ENCODE measurements around the gene CST3. TPM values are rescaled to one million over a fixed set of nuclear protein-coding genes. Genes with fewer than 3 reads are reported as not detected.
A peak's percentile ranks its signal among the peaks of the same experiment; 100 is the strongest.

The CST3 gene
- total RNA-seq, 2 donors from 2014 or later, result 131 to 177 TPM

DNA sequence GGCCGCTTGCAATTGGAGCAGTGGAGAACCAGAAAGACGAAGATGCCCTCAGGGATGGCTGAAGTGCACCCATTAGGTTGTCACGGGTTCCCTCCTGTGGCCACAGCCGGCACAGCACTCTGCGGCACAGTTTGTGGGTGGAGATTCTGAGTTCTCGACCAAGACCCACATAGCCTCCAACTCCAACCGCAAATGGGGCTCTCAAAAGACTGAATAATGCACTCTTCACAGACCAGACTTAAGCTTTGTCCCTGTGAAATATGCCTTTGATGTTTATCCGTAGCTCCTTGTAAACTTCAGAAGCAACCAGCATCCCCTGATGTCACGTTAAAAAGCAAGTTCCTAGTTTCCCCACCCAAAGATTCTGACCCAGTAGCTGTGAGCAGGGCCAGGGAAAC lies 31.1 kb downstream of the CST3 start:
- no peaks in the 10 kb centered on the region for H3K27me3 ChIP-seq (ENCODE audit: control insufficient read depth, insufficient read depth, low read length, poor library complexity, severe bottlenecking)
- Mint-ChIP-seq H3K27ac (no peak overlapping the region), H3K4me3 (no peak overlapping the region), H3K27me3 (ENCODE audit: insufficient read depth) (peaks cover 3% of the 10 kb centered on the region), H3K36me3 (ENCODE audit: low read depth) (no peaks in the 10 kb centered on the region), H3K4me1 (peaks cover 3% of the 10 kb centered on the region), H3K9me3 (no peaks in the 10 kb centered on the region)
- no peak overlapping the region for H3K9ac ChIP-seq (ENCODE audit: extremely low read depth, low read length, poor library complexity, severe bottlenecking)
- TF ChIP-seq, protein P1, sequence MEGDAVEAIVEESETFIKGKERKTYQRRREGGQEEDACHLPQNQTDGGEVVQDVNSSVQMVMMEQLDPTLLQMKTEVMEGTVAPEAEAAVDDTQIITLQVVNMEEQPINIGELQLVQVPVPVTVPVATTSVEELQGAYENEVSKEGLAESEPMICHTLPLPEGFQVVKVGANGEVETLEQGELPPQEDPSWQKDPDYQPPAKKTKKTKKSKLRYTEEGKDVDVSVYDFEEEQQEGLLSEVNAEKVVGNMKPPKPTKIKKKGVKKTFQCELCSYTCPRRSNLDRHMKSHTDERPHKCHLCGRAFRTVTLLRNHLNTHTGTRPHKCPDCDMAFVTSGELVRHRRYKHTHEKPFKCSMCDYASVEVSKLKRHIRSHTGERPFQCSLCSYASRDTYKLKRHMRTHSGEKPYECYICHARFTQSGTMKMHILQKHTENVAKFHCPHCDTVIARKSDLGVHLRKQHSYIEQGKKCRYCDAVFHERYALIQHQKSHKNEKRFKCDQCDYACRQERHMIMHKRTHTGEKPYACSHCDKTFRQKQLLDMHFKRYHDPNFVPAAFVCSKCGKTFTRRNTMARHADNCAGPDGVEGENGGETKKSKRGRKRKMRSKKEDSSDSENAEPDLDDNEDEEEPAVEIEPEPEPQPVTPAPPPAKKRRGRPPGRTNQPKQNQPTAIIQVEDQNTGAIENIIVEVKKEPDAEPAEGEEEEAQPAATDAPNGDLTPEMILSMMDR (conservative IDR thresholded peaks at IDR 0.05), result peak; percentile 95
- peak; percentile 97 for DNase-seq
- no peak overlapping the region for H3K27ac ChIP-seq (ENCODE audit: low read depth, low read length)
- H3K9me3 ChIP-seq (ENCODE audit: control insufficient read depth, low read length), result no peaks in the 10 kb centered on the region
- H3K4me1 ChIP-seq (ENCODE audit: control insufficient read depth, insufficient read depth, low read length), result no peaks in the 10 kb centered on the region
- WGBS, 2 experiments (ENCODE audit: insufficient coverage in 1 of 2, insufficient read length in 1 of 2), result 15 to 18% methylated on average over 8 to 9 of the region's 9 CpGs
- no peaks in the 10 kb centered on the region for H3K36me3 ChIP-seq (ENCODE audit: control insufficient read depth, insufficient read depth, low read length)
- no peak overlapping the region for H3K4me3 ChIP-seq (ENCODE audit: low read length)

GRCh38 chr20:23605867-23606651 lies 31.7 kb downstream of the CST3 start, which contains the start of gene CST9:
Gene CST9, minus strand, starts transcription at chr20:23605917. Its CDS starts 53 bp downstream, at chr20:23605864.
- no peaks in the 10 kb centered on the region for H3K27me3 ChIP-seq (ENCODE audit: control insufficient read depth, insufficient read depth, low read length, poor library complexity, severe bottlenecking)
- TF ChIP-seq, protein P1 (conservative IDR thresholded peaks at IDR 0.05), result no peak
- Mint-ChIP-seq H3K9me3 (no peaks in the 10 kb centered on the region), H3K4me3 (no peak within 1 kb of the TSS), H3K36me3 (ENCODE audit: low read depth) (no peaks in the 10 kb centered on the region), H3K27me3 (ENCODE audit: insufficient read depth) (peaks cover 3% of the 10 kb centered on the region), H3K27ac (no peak within 1 kb of the TSS), H3K4me1 (peaks cover 3% of the 10 kb centered on the region)
- DNase-seq, result no peak
- WGBS, 2 experiments (ENCODE audit: insufficient coverage in 1 of 2, insufficient read length in 1 of 2), result 70 to 71% methylated on average over 9 to 16 of the region's 16 CpGs
- no peaks in the 10 kb centered on the region for H3K4me1 ChIP-seq (ENCODE audit: control insufficient read depth, insufficient read depth, low read length)
- H3K9me3 ChIP-seq (ENCODE audit: control insufficient read depth, low read length), result no peaks in the 10 kb centered on the region
- no peak within 1 kb of the TSS for H3K27ac ChIP-seq (ENCODE audit: low read depth, low read length)
- no peak within 1 kb of the TSS for H3K9ac ChIP-seq (ENCODE audit: extremely low read depth, low read length, poor library complexity, severe bottlenecking)
- no peaks in the 10 kb centered on the region for H3K36me3 ChIP-seq (ENCODE audit: control insufficient read depth, insufficient read depth, low read length)
- H3K4me3 ChIP-seq (ENCODE audit: low read length), result no peak within 1 kb of the TSS

DNA sequence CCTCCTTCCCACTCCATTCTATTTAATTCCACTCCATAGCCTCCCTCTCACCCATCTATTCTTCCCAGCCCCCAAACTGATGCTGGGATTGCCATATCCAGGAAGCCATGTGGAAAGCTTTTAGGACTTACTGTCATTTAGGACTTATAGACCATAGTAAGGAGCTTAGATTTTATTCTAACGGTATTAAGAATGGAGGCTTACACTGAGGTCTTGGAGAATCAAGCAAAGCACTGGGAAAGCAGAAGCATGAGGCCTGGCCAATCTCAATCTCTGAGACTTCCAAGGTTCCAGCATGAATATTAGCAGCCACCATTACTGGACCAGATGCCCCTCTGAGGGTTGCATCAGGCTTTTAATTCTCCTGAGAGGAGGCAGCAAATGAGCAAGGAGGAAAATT lies 33.4 kb downstream of the CST3 start:
- TF ChIP-seq, protein P1 (conservative IDR thresholded peaks at IDR 0.05), result no peak
- H3K9ac ChIP-seq (ENCODE audit: extremely low read depth, low read length, poor library complexity, severe bottlenecking), result no peak overlapping the region
- peaks cover 3% of the 10 kb centered on the region for H3K4me1 Mint-ChIP-seq
- H3K36me3 ChIP-seq (ENCODE audit: control insufficient read depth, insufficient read depth, low read length), result no peaks in the 10 kb centered on the region
- no peaks in the 10 kb centered on the region for H3K9me3 ChIP-seq (ENCODE audit: control insufficient read depth, low read length)
- 95 to 100% methylated on average over 1 of the region's 1 CpG for WGBS, 2 experiments (ENCODE audit: insufficient coverage in 1 of 2, insufficient read length in 1 of 2)
- no peaks in the 10 kb centered on the region for H3K9me3 Mint-ChIP-seq
- no peaks in the 10 kb centered on the region for H3K27me3 ChIP-seq (ENCODE audit: control insufficient read depth, insufficient read depth, low read length, poor library complexity, severe bottlenecking)
- H3K27ac Mint-ChIP-seq, result no peak overlapping the region
- H3K36me3 Mint-ChIP-seq (ENCODE audit: low read depth), result no peaks in the 10 kb centered on the region
- no peak for DNase-seq
- no peak overlapping the region for H3K4me3 ChIP-seq (ENCODE audit: low read length)
- no peaks in the 10 kb centered on the region for H3K4me1 ChIP-seq (ENCODE audit: control insufficient read depth, insufficient read depth, low read length)
- H3K27me3 Mint-ChIP-seq (ENCODE audit: insufficient read depth), result peaks cover 3% of the 10 kb centered on the region
- H3K4me3 Mint-ChIP-seq, result no peak overlapping the region
- no peak overlapping the region for H3K27ac ChIP-seq (ENCODE audit: low read depth, low read length)
